HepG2 (cell line): Measurements from ENCODE around the gene PARP3. TPM values are rescaled to one million over a fixed set of nuclear protein-coding genes. Genes with fewer than 3 reads are reported as not detected.

Experiments
- AHR ChIP-seq: IDR thresholded peaks from 2 replicates; pipeline ENCODE4 v1.6.1; 2018; ENCODE audit warnings: missing genetic modification reagents, missing compliant biosample characterization
- CERS6 ChIP-seq: sonication (generic); formaldehyde crosslinking; IDR thresholded peaks from 2 replicates; pipeline ENCODE4 v1.5.0; 2020; ENCODE audit warnings: missing genetic modification reagents
- E2F2 ChIP-seq: sonication (generic); formaldehyde crosslinking; IDR thresholded peaks from 2 replicates; pipeline ENCODE4 v1.4.0; 2020; ENCODE audit warnings: missing genetic modification reagents, borderline replicate concordance
- ETV6 ChIP-seq: sonication (generic); formaldehyde crosslinking; conservative IDR thresholded peaks from 2 replicates; pipeline ENCODE4 v1.4.0; 2020; ENCODE audit warnings: missing genetic modification reagents
- GATAD1 ChIP-seq: IDR thresholded peaks from 2 replicates; pipeline ENCODE4 v1.6.1; 2016; ENCODE audit warnings: missing genetic modification reagents, missing compliant biosample characterization
- GFI1 ChIP-seq: sonication (generic); formaldehyde crosslinking; IDR thresholded peaks from 2 replicates; pipeline ENCODE4 v1.5.0; 2020; ENCODE audit warnings: missing genetic modification reagents, mild to moderate bottlenecking, borderline replicate concordance
- IRF2 ChIP-seq: IDR thresholded peaks from 2 replicates; pipeline ENCODE4 v1.6.1; 2018; ENCODE audit warnings: missing genetic modification reagents, missing compliant biosample characterization
- JUN ChIP-seq: sonication (generic); formaldehyde crosslinking; IDR thresholded peaks from 2 replicates; pipeline ENCODE4 v1.4.0; 2020; ENCODE audit warnings: mild to moderate bottlenecking, missing genetic modification reagents
- PATZ1 ChIP-seq: sonication (generic); formaldehyde crosslinking; IDR thresholded peaks from 2 replicates; pipeline ENCODE4 v1.4.0; 2020; ENCODE audit warnings: missing genetic modification reagents
- PAWR ChIP-seq: sonication (generic); formaldehyde crosslinking; IDR thresholded peaks from 2 replicates; pipeline ENCODE4 v1.4.0; 2020; ENCODE audit warnings: missing genetic modification reagents, mild to moderate bottlenecking, borderline replicate concordance
- RBAK ChIP-seq: sonication (generic); formaldehyde crosslinking; IDR thresholded peaks from 2 replicates; pipeline ENCODE4 v1.5.1; 2020; ENCODE audit warnings: mild to moderate bottlenecking, missing genetic modification reagents
- TAF1 ChIP-seq: sonication (generic); formaldehyde crosslinking; IDR thresholded peaks from 2 replicates; pipeline ENCODE4 v1.4.0; 2020; ENCODE audit warnings: missing genetic modification reagents
- TRIM24 ChIP-seq: sonication (generic); formaldehyde crosslinking; IDR thresholded peaks from 2 replicates; pipeline ENCODE4 v1.8.0; 2022; ENCODE audit warnings: mild to moderate bottlenecking, missing genetic modification reagents
- ZBTB43 ChIP-seq: sonication (generic); formaldehyde crosslinking; conservative IDR thresholded peaks from 2 replicates; pipeline ENCODE4 v1.4.0; 2020; ENCODE audit warnings: missing genetic modification reagents
- ZNF121 ChIP-seq: sonication (generic); formaldehyde crosslinking; IDR thresholded peaks from 2 replicates; pipeline ENCODE4 v1.5.0; 2020; ENCODE audit warnings: mild to moderate bottlenecking, missing genetic modification reagents
- ZNF160 ChIP-seq: sonication (generic); formaldehyde crosslinking; IDR thresholded peaks from 2 replicates; pipeline ENCODE4 v1.8.0; 2022; ENCODE audit warnings: mild to moderate bottlenecking, inconsistent platforms, missing genetic modification reagents
- ZNF33B ChIP-seq: sonication (generic); formaldehyde crosslinking; IDR thresholded peaks from 2 replicates; pipeline ENCODE4 v1.5.1; 2020; ENCODE audit warnings: mild to moderate bottlenecking, missing genetic modification reagents
- ZNF484 ChIP-seq: sonication (generic); formaldehyde crosslinking; IDR thresholded peaks from 2 replicates; pipeline ENCODE4 v1.5.1; 2020; ENCODE audit warnings: mild to moderate bottlenecking, low read depth, missing genetic modification reagents, borderline replicate concordance
- ZNF567 ChIP-seq: sonication (generic); formaldehyde crosslinking; IDR thresholded peaks from 2 replicates; pipeline ENCODE4 v1.8.1; 2023; ENCODE audit warnings: mild to moderate bottlenecking, missing genetic modification reagents, borderline replicate concordance
- ZNF652 ChIP-seq: IDR thresholded peaks from 2 replicates; pipeline ENCODE4 v1.6.1; 2016; ENCODE audit warnings: low read depth, borderline replicate concordance
- ZNF772 ChIP-seq: sonication (generic); formaldehyde crosslinking; IDR thresholded peaks from 2 replicates; pipeline ENCODE4 v1.5.0; 2020; ENCODE audit warnings: mild to moderate bottlenecking, missing genetic modification reagents
- polyA plus RNA-seq, 8 experiments: library from polyadenylated mRNA; depleted of rRNA in 3 of 8; stranded (reverse) in 7 of 8; unstranded in 1 of 8; fragments of >200 nt; fragmentation: Illumina TruSeq in 4 of 8; extraction: Trizol in 4 of 8; gene quantifications; 2 replicates each; pipeline versions ENCODE4 v1.2.1 to v1.2.3, GENCODE V29; 2011 to 2016; ENCODE audit warnings: low read depth in 4 of 8, missing spikeins in 1 of 8, mixed read lengths in 1 of 8; ENCODE audit not compliant: insufficient read depth in 1 of 8
- total RNA-seq, 5 experiments: library from RNA; depleted of rRNA; stranded (reverse); fragments of >200 nt; fragmentation: Illumina TruSeq; extraction: Trizol; gene quantifications; 2 replicates each; pipeline ENCODE4 v1.2.3, GENCODE V29; 2016; ENCODE audit warnings: low read depth in 1 of 5
- TF ChIP-seq, protein P1 (sequence below): sonication (generic); formaldehyde crosslinking; IDR thresholded peaks from 2 replicates; pipeline ENCODE4 v1.4.0; 2020; ENCODE audit warnings: missing genetic modification reagents, borderline replicate concordance
- TF ChIP-seq, protein P2 (sequence below): sonication (generic); formaldehyde crosslinking; IDR thresholded peaks from 2 replicates; pipeline ENCODE4 v1.4.0; 2020; ENCODE audit warnings: mild to moderate bottlenecking, missing genetic modification reagents

PARP3 gene
- total and polyA plus RNA-seq, 2 of the 13 experiments (the other 11 are each of a cell fraction or from before 2014, with no cell fraction given), result 11.2 to 21.5 TPM

GRCh38 chr3:51995346-51996163 is 53.4 kb downstream of the PARP3 start, which contains the start of gene RPL29 (continued):
- TF ChIP-seq, protein P1, sequence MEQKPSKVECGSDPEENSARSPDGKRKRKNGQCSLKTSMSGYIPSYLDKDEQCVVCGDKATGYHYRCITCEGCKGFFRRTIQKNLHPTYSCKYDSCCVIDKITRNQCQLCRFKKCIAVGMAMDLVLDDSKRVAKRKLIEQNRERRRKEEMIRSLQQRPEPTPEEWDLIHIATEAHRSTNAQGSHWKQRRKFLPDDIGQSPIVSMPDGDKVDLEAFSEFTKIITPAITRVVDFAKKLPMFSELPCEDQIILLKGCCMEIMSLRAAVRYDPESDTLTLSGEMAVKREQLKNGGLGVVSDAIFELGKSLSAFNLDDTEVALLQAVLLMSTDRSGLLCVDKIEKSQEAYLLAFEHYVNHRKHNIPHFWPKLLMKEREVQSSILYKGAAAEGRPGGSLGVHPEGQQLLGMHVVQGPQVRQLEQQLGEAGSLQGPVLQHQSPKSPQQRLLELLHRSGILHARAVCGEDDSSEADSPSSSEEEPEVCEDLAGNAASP (CRISPR knock-in tag), result peak; percentile 79
- no peak for TF ChIP-seq ZNF652 (CRISPR knock-in tag)
- 0 out of 2 replicates have a peak, but pooled peaks have one; percentile 46 for TF ChIP-seq ZNF33B (CRISPR knock-in tag)
- no peak; the same call in 1 of the 2 replicates for TF ChIP-seq JUN (CRISPR knock-in tag)
- no peak; the same call in 1 of the 2 replicates for TF ChIP-seq ZNF567 (CRISPR knock-in tag)
- peak; percentile 42; the same call in 1 of the 2 replicates for TF ChIP-seq ZBTB43 (CRISPR knock-in tag)
- no peak for TF ChIP-seq RBAK
- TF ChIP-seq PAWR (CRISPR knock-in tag), result no peak
- TF ChIP-seq PATZ1, result peak; percentile 54
- peak; percentile 98 for TF ChIP-seq GATAD1 (CRISPR knock-in tag)
- no peak for TF ChIP-seq E2F2 (CRISPR knock-in tag)
- TF ChIP-seq ZNF484 (CRISPR knock-in tag), result no peak
- peak; percentile 47; the same call in 1 of the 2 replicates for TF ChIP-seq ZNF160 (CRISPR knock-in tag)
- TF ChIP-seq ZNF772, result peak; percentile 60
- no peak for TF ChIP-seq CERS6 (CRISPR knock-in tag)
- peak; percentile 82 for TF ChIP-seq GFI1 (CRISPR knock-in tag)
- TF ChIP-seq, protein P2, sequence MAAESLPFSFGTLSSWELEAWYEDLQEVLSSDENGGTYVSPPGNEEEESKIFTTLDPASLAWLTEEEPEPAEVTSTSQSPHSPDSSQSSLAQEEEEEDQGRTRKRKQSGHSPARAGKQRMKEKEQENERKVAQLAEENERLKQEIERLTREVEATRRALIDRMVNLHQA, result no peak
- peak; percentile 100 for TF ChIP-seq TAF1
- no peak for TF ChIP-seq ZNF121 (CRISPR knock-in tag)
- TF ChIP-seq IRF2 (CRISPR knock-in tag), result peak; percentile 93; the same call in 1 of the 2 replicates
- no peak for TF ChIP-seq TRIM24
- 0 out of 2 replicates have a peak, but pooled peaks have one; percentile 59 for TF ChIP-seq ETV6 (CRISPR knock-in tag)
- peak; percentile 98; the same call in 1 of the 2 replicates for TF ChIP-seq AHR (CRISPR knock-in tag)
